SK-N-SH (cell line): ENCODE results near the gene ASB7. TPM values are rescaled to one million over a fixed set of nuclear protein-coding genes. Genes with fewer than 3 reads are reported as not detected.
"Not testable (repeated sequence)": the region's sequence is repeated elsewhere in the genome, so short reads cannot be mapped to it uniquely, and the experiment has no call there.

Experiments
- CTCF ChIA-PET: fragments of 300-600, 350-600 bp; formaldehyde crosslinking; extraction: SDS; loops from one replicate; lab custom pipeline; 2021; lab: Yijun Ruan, JAX
- POLR2A ChIA-PET: fragments of 350-600 bp; sonication (Branson Sonifier 250); formaldehyde crosslinking; extraction: SDS; loops from one replicate; lab custom pipeline; 2020; ENCODE audit warnings: antibody characterized with exemption, inconsistent platforms; lab: Yijun Ruan, JAX
- DNase-seq: peaks from one replicate; pipeline ENCODE4 v3.0.0; 2012
- H2AFZ ChIP-seq: fragments of 200-600 bp; sonication (generic); 2 replicates; pipeline ENCODE4 v1.8.1; 2016; ENCODE audit warnings: antibody characterized with exemption, mild to moderate bottlenecking, low read depth
- H3F3A ChIP-seq: fragments of 200-600 bp; sonication (generic); replicated peaks from 2 replicates; pipeline ENCODE3; 2016; ENCODE audit warnings: antibody characterized with exemption, mild to moderate bottlenecking; ENCODE audit not compliant: insufficient read depth
- H3K27ac ChIP-seq, 2 experiments: fragments of 200-500 bp in 1 of 2; fragments of 200-600 bp in 1 of 2; sonication (Bioruptor generic) in 1 of 2; sonication (generic), shearing (Covaris generic) in 1 of 2; 2 replicates each; pipeline versions ENCODE4 v1.5.1 to v1.6.1; 2014 to 2016; ENCODE audit warnings: low read depth in 2 of 2, inconsistent platforms in 1 of 2, low read length in 1 of 2, mild to moderate bottlenecking in 1 of 2, mixed read lengths in 1 of 2
- H3K27me3 ChIP-seq: fragments of 200-600 bp; sonication (generic), shearing (Covaris generic); 2 replicates; pipeline ENCODE4 v1.6.1; 2016; ENCODE audit warnings: mixed run types; ENCODE audit not compliant: insufficient read depth
- H3K36me3 ChIP-seq, 2 experiments: fragments of 200-500 bp in 1 of 2; fragments of 200-600 bp in 1 of 2; sonication (Bioruptor generic) in 1 of 2; sonication (generic) in 1 of 2; replicated peaks in 1 of 2; 2 replicates each; pipeline versions ENCODE3 to v1.5.1; 2014 to 2016; ENCODE audit warnings: low read length in 1 of 2, mild to moderate bottlenecking in 1 of 2; ENCODE audit not compliant: insufficient read depth in 2 of 2, control insufficient read depth in 1 of 2
- H3K4me1 ChIP-seq, 2 experiments: fragments of 200-500 bp in 1 of 2; fragments of 200-600 bp in 1 of 2; sonication (Bioruptor generic) in 1 of 2; sonication (generic), shearing (Covaris generic) in 1 of 2; 2 replicates each; pipeline versions ENCODE4 v1.5.1 to v1.6.1; 2014 to 2016; ENCODE audit warnings: low read depth in 1 of 2, low read length in 1 of 2, mixed run types in 1 of 2; ENCODE audit not compliant: insufficient read depth in 2 of 2, control insufficient read depth in 1 of 2
- H3K4me2 ChIP-seq: fragments of 200-600 bp; sonication (generic), shearing (Covaris generic); 2 replicates; pipeline ENCODE4 v1.6.1; 2017; ENCODE audit warnings: mixed run types
- H3K4me3 ChIP-seq, 2 experiments: fragments of 200-500 bp in 1 of 2; fragments of 200-600 bp in 1 of 2; sonication (Bioruptor generic) in 1 of 2; sonication (generic), shearing (Covaris generic) in 1 of 2; 2 replicates each; pipeline versions ENCODE4 v1.5.1 to v1.8.1; 2014 to 2016; ENCODE audit warnings: low read depth in 2 of 2, inconsistent platforms in 1 of 2, low read length in 1 of 2, mild to moderate bottlenecking in 1 of 2, mixed read lengths in 1 of 2, moderate library complexity in 1 of 2
- H3K79me2 ChIP-seq: fragments of 200-600 bp; sonication (generic); 2 replicates; pipeline ENCODE4 v1.8.1; 2017; ENCODE audit warnings: mild to moderate bottlenecking; ENCODE audit not compliant: insufficient read depth
- H3K9ac ChIP-seq: fragments of 200-600 bp; sonication (generic); 2 replicates; pipeline ENCODE4 v1.6.1; 2017; ENCODE audit warnings: mixed run types
- H3K9me2 ChIP-seq: fragments of 200-600 bp; sonication (generic); 2 replicates; pipeline ENCODE4 v1.6.1; 2017; ENCODE audit warnings: mixed run types
- H3K9me3 ChIP-seq: fragments of 200-600 bp; sonication (generic); 2 replicates; pipeline ENCODE4 v1.6.1; 2017; ENCODE audit warnings: mixed run types, mild to moderate bottlenecking, moderate library complexity
- H4K20me1 ChIP-seq: fragments of 200-600 bp; sonication (generic); 2 replicates; pipeline ENCODE4 v1.6.1; 2017; ENCODE audit warnings: mild to moderate bottlenecking, mixed run types; ENCODE audit not compliant: insufficient read depth
- CHD2 ChIP-seq: fragments of 150-350 bp; IDR thresholded peaks from 2 replicates; pipeline ENCODE4 v1.6.1; 2018; ENCODE audit warnings: low read length; ENCODE audit not compliant: partially characterized antibody
- EP300 ChIP-seq, 2 experiments: IDR thresholded peaks; 2 replicates each; pipeline versions ENCODE4 v1.4.0 to v1.6.1; 2012; ENCODE audit warnings: borderline replicate concordance in 1 of 2, low read depth in 1 of 2, low read length in 1 of 2
- FOXJ3 ChIP-seq: sonication (generic); formaldehyde crosslinking; IDR thresholded peaks from 2 replicates; pipeline ENCODE4 v1.5.1; 2020; ENCODE audit warnings: mild to moderate bottlenecking, missing genetic modification reagents
- FOXM1 ChIP-seq: IDR thresholded peaks from 2 replicates; pipeline ENCODE4 v1.4.0; 2012; ENCODE audit warnings: low read depth, mild to moderate bottlenecking
- GATA2 ChIP-seq: sonication (generic); formaldehyde crosslinking; IDR thresholded peaks from 2 replicates; pipeline ENCODE4 v1.5.0; 2020; ENCODE audit warnings: mild to moderate bottlenecking, missing genetic modification reagents
- JUND ChIP-seq: IDR thresholded peaks from 2 replicates; pipeline ENCODE4 v1.4.0; 2012
- MXI1 ChIP-seq: IDR thresholded peaks from 2 replicates; pipeline ENCODE4 v1.6.1; 2012; ENCODE audit warnings: mild to moderate bottlenecking, low read depth, low read length, improper control_type of control experiment
- NFIC ChIP-seq: IDR thresholded peaks from 2 replicates; pipeline ENCODE4 v1.4.0; 2012; ENCODE audit warnings: borderline replicate concordance
- RAD21 ChIP-seq: IDR thresholded peaks from 2 replicates; pipeline ENCODE4 v1.6.1; 2012; ENCODE audit warnings: mild to moderate bottlenecking, low read length
- RCOR1 ChIP-seq: fragments of 150-350 bp; IDR thresholded peaks from 2 replicates; pipeline ENCODE4 v1.6.1; 2017; ENCODE audit warnings: antibody characterized with exemption, low read length
- RFX5 ChIP-seq: IDR thresholded peaks from 2 replicates; pipeline ENCODE4 v1.6.1; 2012; ENCODE audit warnings: mild to moderate bottlenecking, improper control_type of control experiment, low read length
- SIN3A ChIP-seq: IDR thresholded peaks from 2 replicates; pipeline ENCODE4 v1.6.1; 2012; ENCODE audit warnings: low read depth, mild to moderate bottlenecking, low read length, moderate library complexity, borderline replicate concordance
- TCF12 ChIP-seq: IDR thresholded peaks from 2 replicates; pipeline ENCODE4 v1.4.0; 2012
- WGBS: methylation state at CpG from one replicate; pipeline ENCODE4 v1.1.6; 2017; ENCODE audit warnings: low lambda C conversion rate; 5-methylcytosine and 5-hydroxymethylcytosine counted together
- polyA plus RNA-seq, 3 experiments: library from polyadenylated mRNA; depleted of rRNA; stranded (reverse); fragments of >200 nt; gene quantifications; 2 replicates each; pipeline ENCODE4 v1.2.3, GENCODE V29; 2012
- TF ChIP-seq, protein P1 (sequence below): fragments of 150-350 bp; IDR thresholded peaks from 2 replicates; pipeline ENCODE4 v1.6.1; 2017; ENCODE audit warnings: antibody characterized with exemption, low read length, low read depth, borderline replicate concordance
- TF ChIP-seq, protein P2 (sequence below): IDR thresholded peaks from 2 replicates; pipeline ENCODE4 v1.4.0; 2012; ENCODE audit warnings: low read depth, borderline replicate concordance
- TF ChIP-seq, protein P3 (sequence below): IDR thresholded peaks from 2 replicates; pipeline ENCODE4; 2012

Gene ASB7
- polyA plus RNA-seq, 1 of the 3 experiments (the other 2 are of a cell fraction) = 6.1 TPM

DNA sequence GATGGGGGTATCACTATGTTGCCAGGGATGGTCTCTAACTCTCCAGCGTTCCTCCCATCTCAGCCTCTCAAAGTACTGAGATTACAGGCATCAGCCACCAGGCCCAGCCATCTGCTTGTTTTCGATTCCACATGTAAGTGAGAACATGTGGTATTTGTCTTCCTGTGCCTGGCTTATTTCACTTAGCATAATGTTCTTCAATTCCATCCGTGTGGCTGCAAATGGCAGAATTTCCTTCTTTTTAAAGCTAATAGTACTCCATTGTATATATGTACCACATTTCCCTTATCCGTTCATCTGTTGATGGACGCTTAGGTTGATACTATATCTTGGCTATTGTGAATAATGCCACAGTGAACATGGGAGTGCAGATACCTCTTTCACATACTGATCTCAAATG is 70.6 kb downstream of the ASB7 start:
- H3F3A ChIP-seq = no peaks in the 10 kb centered on the region
- no peak overlapping the region for H3K9ac ChIP-seq
- no peaks in the 10 kb centered on the region for H3K27me3 ChIP-seq
- no peaks in the 10 kb centered on the region for H3K36me3 ChIP-seq
- POLR2A ChIA-PET = no interaction called here
- no peaks in the 10 kb centered on the region for H3K9me3 ChIP-seq
- H4K20me1 ChIP-seq = no peaks in the 10 kb centered on the region
- no peaks in the 10 kb centered on the region for H3K79me2 ChIP-seq
- H3K9me2 ChIP-seq = no peaks in the 10 kb centered on the region
- H3K4me3 ChIP-seq = no peak overlapping the region
- H3K4me1 ChIP-seq = peaks cover 0 to 17% of the 10 kb centered on the region in 2 experiments; a peak in 1 of 4 replicates
- WGBS = 59% methylated on average over 5 of the region's 5 CpGs
- CTCF ChIA-PET = interaction anchor here (0.8 to 3.1 kb wide), 22 partner anchors 9 to 339 kb away, joined by 3 to 87 read pairs (median 6); partner anchors contain the start of genes ALDH1A3 and LRRK1
- H3K4me2 ChIP-seq = no peak overlapping the region
- peak overlapping the region in 1 of 2 experiments; percentile 74; a peak in 2 of 4 replicates for H3K27ac ChIP-seq
- H2AFZ ChIP-seq = no peak overlapping the region
- TF ChIP-seq FOXJ3 (CRISPR knock-in tag) (no peak), RAD21 (no peak), CHD2 (peak; percentile 55), GATA2 (CRISPR knock-in tag) (peak; percentile 46; the same call in 1 of the 2 replicates), TCF12 (peak; percentile 24; the same call in 1 of the 2 replicates), RCOR1 (peak; percentile 49; the same call in 1 of the 2 replicates), NFIC (no peak), EP300 (IDR thresholded peaks at IDR 0.05; ENCODE audit: borderline replicate concordance in 1 of 2, low read depth in 1 of 2, low read length in 1 of 2) (peak in 1 of 2 experiments; percentile 72; a peak in 2 of 4 replicates), JUND (no peak), MXI1 (peak; percentile 34; the same call in 1 of the 2 replicates)
- TF ChIP-seq, protein P1, sequence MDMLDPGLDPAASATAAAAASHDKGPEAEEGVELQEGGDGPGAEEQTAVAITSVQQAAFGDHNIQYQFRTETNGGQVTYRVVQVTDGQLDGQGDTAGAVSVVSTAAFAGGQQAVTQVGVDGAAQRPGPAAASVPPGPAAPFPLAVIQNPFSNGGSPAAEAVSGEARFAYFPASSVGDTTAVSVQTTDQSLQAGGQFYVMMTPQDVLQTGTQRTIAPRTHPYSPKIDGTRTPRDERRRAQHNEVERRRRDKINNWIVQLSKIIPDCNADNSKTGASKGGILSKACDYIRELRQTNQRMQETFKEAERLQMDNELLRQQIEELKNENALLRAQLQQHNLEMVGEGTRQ = no peak
- DNase-seq = peak; percentile 38

DNA sequence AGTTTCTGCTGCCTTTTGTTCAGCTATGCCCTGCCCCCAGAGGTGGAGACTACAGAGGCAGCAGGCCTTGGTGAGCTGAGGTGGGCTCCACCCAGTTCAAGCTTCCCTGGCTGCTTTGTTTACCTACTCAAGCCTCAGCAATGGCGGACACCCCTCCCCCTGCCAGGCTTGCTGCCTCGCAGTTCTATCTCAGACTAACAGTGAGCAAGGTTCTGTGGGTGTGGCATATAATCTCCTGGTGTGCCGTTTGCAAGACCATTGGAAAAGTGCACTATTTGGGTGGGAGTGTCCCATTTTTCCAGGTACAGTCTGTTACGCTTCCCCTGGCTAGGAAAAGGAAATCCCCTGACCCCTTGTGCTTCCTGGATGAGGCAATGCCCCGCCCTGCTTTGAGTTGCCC is 76.8 kb downstream of the ASB7 start:
- H3K4me1 ChIP-seq, H3F3A ChIP-seq, H3K27me3 ChIP-seq, H3K9ac ChIP-seq, H3K36me3 ChIP-seq, H3K9me2 ChIP-seq, H3K4me3 ChIP-seq, H3K79me2 ChIP-seq, H3K9me3 ChIP-seq, H3K27ac ChIP-seq, CTCF ChIA-PET, H2AFZ ChIP-seq, H3K4me2 ChIP-seq, POLR2A ChIA-PET, DNase-seq, H4K20me1 ChIP-seq: not testable (repeated sequence)
- 44% methylated on average over 3 of the region's 5 CpGs for WGBS

DNA sequence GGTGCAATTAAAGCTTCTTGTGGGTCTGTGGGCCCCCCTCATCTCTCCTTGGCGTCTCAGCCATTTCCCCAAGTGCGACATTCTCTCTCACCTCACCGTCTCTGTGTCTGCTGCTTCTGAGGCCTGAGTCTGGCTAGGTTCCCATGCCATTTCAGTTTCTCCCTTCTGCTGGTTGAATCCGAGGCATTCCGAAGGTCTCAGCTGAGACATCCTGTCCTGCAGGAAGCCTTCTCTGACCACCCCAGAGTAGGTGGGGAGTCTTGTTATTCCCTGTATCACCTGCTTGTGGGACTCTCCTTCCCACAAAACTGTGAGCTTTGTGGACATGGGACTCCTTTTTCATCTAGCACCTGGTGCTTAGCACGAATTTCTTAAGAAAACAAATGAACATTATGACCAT is 78.3 kb downstream of the ASB7 start:
- WGBS = 70% methylated on average over 6 of the region's 6 CpGs
- no peaks in the 10 kb centered on the region for H3K36me3 ChIP-seq
- H3K27ac ChIP-seq = no peak overlapping the region
- H3K9me2 ChIP-seq = no peaks in the 10 kb centered on the region
- H3K9ac ChIP-seq = no peak overlapping the region
- ChIA-PET CTCF (interaction anchor here (1.3 to 2.1 kb wide), 2 partner anchors 9 to 193 kb away, joined by 3 to 10 read pairs; no protein-coding TSS in a partner anchor), POLR2A (interaction anchor here (0.6 kb wide), 1 partner anchor 183 kb away, joined by 3 read pairs; no protein-coding TSS in a partner anchor)
- H3F3A ChIP-seq = no peaks in the 10 kb centered on the region
- no peak overlapping the region for H2AFZ ChIP-seq
- no peaks in the 10 kb centered on the region for H3K27me3 ChIP-seq
- no peaks in the 10 kb centered on the region for H3K79me2 ChIP-seq
- H4K20me1 ChIP-seq = no peaks in the 10 kb centered on the region
- no peak overlapping the region for H3K4me2 ChIP-seq
- no peaks in the 10 kb centered on the region for H3K9me3 ChIP-seq
- no peak for DNase-seq
- H3K4me1 ChIP-seq = peaks cover 0 to 3% of the 10 kb centered on the region in 2 experiments; a peak in 1 of 4 replicates
- no peak overlapping the region for H3K4me3 ChIP-seq
- TF ChIP-seq RFX5 (no peak), SIN3A (no peak), RCOR1 (no peak), FOXJ3 (CRISPR knock-in tag) (no peak), GATA2 (CRISPR knock-in tag) (no peak), NFIC (no peak), EP300 (IDR thresholded peaks at IDR 0.05; ENCODE audit: borderline replicate concordance in 1 of 2, low read depth in 1 of 2, low read length in 1 of 2) (no peak), JUND (no peak), FOXM1 (no peak)
- TF ChIP-seq, protein P1 = no peak
- TF ChIP-seq, protein P2, sequence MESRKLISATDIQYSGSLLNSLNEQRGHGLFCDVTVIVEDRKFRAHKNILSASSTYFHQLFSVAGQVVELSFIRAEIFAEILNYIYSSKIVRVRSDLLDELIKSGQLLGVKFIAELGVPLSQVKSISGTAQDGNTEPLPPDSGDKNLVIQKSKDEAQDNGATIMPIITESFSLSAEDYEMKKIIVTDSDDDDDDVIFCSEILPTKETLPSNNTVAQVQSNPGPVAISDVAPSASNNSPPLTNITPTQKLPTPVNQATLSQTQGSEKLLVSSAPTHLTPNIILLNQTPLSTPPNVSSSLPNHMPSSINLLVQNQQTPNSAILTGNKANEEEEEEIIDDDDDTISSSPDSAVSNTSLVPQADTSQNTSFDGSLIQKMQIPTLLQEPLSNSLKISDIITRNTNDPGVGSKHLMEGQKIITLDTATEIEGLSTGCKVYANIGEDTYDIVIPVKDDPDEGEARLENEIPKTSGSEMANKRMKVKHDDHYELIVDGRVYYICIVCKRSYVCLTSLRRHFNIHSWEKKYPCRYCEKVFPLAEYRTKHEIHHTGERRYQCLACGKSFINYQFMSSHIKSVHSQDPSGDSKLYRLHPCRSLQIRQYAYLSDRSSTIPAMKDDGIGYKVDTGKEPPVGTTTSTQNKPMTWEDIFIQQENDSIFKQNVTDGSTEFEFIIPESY = no peak
- TF ChIP-seq, protein P3, sequence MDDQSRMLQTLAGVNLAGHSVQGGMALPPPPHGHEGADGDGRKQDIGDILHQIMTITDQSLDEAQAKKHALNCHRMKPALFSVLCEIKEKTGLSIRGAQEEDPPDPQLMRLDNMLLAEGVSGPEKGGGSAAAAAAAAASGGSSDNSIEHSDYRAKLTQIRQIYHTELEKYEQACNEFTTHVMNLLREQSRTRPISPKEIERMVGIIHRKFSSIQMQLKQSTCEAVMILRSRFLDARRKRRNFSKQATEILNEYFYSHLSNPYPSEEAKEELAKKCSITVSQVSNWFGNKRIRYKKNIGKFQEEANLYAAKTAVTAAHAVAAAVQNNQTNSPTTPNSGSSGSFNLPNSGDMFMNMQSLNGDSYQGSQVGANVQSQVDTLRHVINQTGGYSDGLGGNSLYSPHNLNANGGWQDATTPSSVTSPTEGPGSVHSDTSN = no peak
